Activated naive CD4-positive, alpha-beta T cell treated with anti-CD3 and anti-CD28 coated beads, Interleukin-2, amount 50 U/mL, for 16 hours (primary cell): ENCODE data around the gene JARID2.

ENCODE experiments used
- DNase-seq: peaks from one replicate; pipeline ENCODE4 v3.0.0-alpha.2; 2020

Gene JARID2

DNA sequence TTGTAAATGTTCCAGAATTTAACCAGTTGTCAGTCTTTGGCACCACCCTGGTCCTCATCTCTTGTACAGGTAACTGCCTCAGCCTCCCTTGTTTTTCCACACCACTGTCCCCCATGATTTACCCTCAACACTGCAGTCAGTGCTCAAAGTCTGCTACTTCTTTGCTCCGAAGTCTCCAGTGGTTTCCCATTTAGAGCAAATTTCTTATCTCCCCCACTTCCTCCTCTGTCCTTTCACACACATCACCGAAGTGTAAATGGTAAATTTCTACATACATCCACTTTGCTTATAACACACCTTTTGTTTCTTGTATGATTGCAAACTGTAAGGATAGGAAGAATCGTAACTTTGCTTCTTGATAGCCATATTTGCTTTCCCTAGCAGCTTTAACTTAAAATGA lies 115.3 kb downstream of the JARID2 start:
- no peak for DNase-seq

DNA sequence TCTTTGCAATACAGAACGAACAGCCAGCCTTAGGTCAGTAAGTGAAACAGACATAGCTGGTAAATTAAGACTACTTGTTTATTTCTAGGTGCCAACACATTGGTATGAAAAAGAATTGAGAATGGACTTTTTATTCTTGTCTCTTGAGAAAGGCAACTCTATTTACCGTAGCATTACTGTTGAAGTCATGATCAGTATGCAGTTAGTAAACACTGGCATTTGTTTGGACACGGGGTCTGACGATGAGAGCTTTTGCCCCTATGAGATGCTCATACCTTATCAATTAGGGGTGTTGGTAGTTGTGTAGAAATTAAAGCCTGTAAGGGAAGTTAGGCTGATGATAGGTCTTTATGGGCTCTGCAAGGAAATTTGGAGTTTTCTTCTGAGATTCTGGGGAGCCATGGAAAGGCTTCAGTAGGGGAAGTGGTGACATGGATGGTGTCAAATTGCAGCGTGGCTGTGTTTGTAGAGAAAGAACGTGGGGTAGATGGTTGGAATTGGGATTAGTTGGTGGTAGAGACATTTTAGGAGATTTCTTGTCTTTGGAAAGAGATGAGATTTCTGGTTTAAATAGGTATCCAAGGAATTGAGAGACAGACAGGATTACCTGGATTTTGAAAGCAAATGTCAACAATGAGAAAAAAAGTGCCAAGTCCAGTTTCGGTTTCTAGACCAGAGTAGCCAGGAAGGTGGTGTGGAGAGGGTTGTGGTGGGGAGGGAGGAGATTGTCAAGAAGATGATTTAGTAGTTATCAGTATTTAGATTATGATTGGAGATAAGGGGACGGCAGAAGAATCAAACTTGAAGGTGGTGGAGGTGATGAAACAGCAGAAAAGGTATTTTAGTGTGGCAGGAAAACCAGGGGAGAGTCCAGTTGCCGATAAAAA lies 116.6 kb downstream of the JARID2 start:
- no peak for DNase-seq

DNA sequence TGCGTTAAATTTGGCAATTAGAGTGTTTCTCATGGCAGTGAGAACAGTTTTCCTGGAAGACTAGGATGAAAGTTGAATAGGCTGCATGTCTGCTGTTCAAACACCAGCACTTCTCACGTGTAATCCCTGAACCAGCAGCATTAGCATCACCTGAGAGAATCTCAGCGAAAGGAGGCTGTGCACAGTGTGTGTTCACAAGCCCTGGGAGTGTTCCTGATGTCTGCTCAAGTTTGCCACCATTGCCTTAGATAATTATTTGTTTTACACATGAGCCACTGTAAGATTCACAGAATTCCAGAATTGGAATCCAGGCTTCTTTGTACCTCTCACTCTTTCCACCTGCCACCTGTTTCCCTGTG lies 117.3 kb downstream of the JARID2 start:
- no peak for DNase-seq

DNA sequence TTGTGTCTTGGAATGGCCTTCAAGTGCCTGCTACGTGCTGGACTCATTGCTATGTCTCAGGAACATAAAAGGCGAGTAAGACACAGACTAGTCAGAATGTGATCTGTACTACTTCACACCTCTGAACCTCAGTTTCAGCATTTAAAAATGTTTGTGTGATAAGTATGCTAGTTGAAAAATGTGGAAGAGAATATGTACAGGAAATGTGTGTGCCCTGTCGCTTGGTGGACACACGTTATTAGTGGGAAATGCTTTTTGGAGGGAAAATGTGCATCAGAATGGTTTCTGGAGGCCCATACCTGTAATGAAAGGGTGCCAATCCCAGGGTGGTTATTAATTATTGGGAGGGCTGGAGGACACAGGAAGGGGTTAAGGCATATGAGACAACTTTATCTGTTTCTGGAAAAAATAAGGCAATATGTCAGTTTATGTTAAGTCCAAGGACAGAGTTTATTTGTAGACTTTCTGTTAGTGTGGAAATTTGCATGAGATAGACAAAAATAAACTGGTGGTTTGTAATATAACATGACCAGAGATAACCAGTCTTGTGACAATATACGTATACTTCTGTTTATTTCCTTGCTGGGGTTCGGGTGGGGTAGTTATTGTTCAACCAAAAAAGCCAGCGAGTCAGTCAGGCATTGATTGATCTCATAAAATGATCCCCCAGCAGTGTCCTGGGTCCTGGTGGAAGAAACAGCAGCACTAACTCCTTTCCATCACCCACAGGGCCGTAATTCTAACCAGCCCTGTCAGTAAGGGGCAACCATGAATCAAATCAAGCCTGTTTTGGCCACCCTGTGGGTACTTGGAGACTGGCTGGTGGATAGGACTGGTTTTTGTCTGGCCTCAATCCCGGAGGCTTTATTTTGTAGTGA lies 117.9 kb downstream of the JARID2 start:
- no peak for DNase-seq

DNA sequence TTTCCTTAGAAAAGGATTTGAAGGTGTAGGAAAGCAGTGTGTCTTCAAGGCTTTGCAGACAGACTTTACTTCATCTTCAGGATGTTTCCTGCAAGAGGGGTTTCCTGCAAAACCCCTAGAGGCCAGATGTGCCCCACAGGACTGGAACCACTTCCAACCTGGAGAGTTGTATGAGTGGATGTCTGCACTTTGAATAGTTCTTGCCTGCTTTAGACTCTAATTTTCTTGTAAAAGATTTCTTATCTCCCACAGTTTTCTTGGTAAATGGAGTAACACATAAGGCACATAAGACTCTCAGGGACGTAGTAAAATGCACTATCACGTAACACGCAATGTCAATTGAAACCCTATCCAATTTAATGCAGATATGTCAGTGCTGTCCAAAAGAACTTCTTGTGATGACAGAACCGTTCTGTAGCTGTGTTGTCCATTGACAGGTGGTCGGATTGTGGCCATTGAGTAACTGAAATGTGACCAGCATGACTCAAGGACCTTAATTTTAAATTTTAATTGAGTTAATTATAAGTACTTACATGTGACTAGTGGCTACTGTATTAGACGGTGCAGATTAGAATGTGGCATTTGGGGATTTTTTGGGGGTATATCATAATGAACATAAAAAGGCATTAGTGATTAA lies 118.7 kb downstream of the JARID2 start:
- no peak for DNase-seq

DNA sequence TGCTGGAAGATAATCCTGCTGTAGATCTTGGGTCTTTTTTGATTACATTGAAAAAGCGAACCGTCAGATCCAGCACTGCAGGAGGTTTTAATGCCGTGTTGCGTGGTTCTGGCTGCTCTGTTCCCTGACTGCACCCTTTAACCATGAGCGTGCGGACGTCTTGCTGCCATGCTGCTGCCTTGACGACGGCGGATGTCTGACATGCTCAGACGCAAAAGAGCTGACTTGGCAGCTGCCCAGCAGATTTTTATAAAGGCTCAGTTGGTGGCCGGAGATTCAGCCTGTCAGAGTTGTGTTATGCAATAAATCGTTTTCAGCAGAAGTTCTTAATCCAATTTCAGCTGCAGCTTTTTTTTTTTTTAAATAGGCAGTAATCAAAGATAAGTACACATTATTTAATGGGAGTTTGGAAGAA lies 119.4 kb downstream of the JARID2 start:
- peak; percentile 40 for DNase-seq

DNA sequence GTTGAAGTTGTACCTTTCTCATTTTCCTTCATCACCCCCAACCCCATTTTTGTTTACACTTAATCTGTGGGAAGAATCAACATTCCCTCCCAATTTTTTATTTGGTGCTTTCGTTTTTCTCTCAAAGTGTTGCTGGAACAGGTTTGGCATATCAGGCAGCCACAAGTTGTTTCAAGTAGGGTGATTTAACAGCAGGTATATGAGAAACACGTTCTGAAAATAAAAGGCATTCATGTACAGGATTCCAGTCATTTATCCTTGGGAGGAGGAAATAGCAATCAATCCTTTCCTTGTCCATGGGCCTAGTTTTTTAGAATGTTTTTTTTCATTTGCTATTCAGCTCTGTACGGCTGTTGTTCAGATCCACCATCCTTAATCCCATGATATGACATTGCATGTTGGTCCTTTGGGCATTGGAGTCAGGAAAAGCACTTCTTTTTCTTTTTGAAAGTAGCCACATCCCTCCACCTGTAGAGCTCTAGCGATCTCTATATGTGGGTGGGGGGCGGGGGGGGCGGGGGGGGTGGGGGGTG lies 120.2 kb downstream of the JARID2 start:
- no peak for DNase-seq

DNA sequence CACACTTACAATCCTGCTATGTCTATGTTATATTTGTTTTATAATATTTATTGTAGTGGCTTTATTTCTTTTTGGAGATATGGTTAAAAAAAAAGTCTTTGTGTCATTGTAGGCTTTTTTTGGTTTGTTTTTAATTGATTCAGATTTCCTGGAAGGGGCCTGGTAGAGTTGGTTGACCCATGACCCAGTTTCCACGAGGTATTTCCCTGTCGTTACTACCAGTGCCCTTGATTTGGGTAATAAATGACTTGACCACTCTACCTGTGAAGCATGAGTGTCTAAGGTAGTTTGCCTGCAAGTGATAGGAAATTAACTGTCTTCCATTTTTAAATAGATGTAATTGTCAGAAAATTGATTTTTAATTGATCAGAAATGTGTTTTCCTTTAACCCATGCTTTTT lies 121.0 kb downstream of the JARID2 start:
- no peak for DNase-seq

DNA sequence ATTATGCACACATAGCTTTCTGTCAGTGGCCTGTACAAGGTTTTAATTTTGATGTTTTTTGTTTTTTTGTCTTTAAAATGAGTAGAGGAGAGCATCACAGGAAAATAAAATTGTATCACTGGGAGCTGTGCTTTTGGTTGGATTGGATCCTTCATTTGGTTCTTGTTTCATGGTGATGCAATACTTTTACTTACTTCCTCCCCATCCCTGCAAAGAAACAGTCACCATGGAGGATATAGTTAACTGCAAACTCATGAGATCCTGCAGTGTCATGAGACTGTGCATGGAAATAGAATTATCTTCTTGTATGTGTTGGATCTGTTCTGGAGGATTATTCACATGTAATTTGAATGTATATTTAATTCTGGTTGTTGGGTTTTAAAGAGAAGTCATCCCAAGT lies 122.3 kb downstream of the JARID2 start:
- DNase-seq = no peak

DNA sequence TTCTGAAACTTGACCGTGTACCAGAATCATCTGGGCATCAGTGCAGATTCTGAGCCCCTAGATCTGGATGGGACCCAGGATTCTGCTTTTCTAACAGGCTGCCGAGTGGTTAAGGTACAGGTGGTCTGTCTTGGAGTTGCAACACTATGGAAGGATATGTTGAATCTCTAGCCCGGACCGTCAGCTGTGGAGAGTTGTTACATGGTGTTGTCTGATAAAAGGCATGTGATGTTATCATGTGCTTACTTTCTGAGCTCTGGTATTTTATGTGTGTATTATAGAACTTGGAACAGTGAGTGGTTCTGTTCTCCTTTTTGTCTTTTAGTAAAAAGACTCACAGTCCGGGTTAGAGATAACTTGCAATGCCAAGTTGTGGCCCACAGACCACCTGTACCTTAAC lies 123.0 kb downstream of the JARID2 start:
- no peak for DNase-seq

DNA sequence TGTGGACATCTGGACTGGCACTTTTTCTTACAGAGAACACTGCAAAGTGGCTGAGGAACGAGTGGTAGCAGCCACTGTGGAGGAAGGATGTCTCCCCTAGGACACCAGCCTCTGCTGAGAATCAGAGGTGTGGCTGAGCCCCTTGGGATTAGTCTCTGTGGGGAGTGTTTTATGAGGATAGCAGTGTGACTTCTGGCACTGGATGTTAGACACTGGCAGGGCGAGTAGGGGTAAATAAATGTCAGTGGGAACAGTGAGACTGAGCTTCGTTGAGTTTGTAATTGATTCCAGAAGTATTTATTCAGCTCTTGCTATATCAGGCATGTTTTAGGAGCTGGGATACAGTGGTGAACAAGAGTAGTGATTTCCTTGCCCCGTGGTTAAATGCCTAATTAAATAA lies 124.0 kb downstream of the JARID2 start:
- no peak for DNase-seq

DNA sequence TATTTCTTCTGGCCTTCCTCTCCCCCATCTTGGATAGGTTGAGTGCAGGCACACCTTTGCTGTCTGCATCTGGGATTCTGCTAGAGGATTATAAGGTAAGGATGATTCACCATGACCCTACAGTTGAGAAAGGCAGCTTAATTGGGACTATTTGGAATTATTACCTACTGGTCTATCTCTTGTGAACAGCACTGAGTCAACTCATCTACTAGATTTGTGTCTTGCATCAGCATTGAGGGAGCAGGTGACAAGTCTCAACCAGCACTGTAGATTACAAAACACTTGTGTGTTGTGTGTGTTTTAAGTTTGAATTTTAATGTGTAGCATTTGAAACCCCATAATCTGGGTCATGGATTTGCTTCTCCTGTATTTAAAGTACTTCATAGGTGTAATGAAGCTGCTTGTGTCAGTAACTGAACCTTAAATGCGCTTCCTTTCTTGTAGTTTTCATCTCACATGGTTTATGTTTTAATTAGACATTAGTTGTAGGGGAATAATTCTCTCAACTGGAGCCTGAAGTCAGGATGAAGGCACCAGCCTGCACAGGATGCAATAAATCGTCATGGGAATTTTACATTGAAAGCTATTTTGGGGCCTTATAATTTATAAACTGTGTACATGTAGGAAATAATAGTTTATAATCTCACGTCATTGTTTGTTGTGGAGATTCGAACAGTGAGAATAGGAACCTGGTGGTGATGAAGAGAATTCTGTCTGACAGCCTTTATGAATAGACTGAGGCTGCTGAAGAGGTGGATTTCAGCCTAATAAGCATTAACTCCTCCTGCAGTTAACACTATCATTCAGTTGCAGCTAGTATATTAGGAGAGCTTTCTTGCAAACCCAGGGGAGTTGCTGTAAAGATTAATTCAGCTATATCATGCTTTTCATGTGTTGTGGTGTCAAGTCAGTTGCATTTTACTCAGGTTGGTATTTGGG lies 125.1 kb downstream of the JARID2 start:
- no peak for DNase-seq

DNA sequence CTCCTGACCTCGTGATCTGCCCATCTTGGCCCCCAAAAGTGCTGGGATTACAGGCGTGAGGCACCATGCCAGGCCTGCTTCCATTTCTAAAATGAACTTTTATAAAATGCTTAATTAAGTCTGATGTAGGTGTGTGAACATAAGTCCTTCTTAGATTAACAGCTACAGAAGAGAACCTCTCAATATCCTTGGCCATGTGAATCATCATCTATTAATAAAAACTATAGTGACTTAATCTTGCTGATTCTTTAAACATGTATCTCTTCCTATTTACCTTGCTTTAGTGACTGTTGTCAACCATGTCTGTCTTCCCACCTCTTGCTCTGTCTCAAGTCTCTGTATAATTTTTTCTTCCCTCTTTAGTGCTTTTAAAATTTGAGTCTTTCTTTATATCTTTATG lies 127.1 kb downstream of the JARID2 start:
- no peak for DNase-seq

DNA sequence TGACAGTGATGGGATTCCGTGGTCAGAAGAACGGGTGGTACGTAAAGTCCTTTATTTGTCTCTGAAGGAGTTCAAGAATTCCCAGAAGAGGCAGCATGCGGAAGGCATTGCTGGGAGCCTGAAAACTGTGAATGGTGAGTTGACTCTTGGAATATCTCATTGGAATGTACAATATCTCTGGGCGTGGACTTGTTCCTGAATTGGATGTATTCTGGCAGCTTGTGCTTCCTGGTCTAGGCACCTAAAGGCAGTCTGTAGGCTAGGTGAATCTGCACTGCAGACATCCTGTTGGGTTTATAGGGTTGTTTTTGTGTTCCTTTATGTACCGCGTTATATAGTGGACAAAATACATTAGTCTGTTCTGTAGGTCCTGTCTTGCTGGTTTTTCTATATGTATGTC lies 128.2 kb downstream of the JARID2 start:
- DNase-seq = no peak

DNA sequence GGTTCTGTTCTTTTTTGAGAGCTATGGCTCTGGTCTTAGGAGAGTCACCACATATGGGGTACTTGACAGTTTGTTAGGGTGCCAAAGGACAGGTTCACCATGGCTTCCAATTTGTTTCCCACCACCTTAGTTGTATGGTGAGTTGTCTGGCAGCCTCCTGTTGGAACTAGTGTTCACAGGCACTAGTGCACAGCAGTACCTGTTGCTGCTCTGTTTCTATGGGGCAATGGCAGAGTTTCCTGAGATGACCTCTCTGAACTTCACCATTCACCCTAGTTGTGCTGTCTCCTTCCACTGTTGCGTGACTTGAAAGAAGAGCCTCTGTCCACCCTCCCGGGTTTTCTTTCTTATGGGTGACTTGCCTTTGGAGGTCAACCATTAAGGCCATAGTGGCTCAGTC lies 129.1 kb downstream of the JARID2 start:
- DNase-seq = no peak

DNA sequence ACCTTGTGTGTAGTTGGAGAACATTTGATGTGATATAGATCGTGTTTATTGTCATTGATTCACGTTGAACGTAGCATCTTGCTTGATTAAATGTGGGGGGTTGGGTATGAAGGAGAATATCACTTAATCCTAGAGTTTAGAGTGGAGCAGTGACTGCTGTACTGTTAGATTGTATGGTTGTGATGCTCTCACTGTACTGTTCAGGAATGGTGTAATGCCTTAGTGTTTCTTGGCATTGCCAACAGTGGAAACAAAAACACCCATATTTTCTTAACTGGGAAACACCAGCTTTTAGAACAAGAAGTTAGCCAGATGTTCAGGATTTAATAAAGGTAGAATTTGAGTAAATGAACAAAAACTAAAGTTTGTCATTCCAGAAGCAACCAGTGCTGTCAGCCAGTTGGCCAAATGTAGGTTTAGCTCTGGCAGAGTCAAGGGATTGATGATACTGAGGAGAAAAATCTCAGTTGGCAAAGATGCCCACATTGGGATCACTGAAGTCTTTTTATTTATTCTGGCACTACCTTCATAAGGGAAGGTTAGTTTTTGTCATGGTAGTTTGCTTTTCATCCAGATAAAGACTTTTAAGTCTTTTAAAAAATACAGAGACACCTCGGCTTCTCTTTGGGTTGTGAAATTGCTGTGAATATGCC lies 129.9 kb downstream of the JARID2 start:
- DNase-seq = no peak

DNA sequence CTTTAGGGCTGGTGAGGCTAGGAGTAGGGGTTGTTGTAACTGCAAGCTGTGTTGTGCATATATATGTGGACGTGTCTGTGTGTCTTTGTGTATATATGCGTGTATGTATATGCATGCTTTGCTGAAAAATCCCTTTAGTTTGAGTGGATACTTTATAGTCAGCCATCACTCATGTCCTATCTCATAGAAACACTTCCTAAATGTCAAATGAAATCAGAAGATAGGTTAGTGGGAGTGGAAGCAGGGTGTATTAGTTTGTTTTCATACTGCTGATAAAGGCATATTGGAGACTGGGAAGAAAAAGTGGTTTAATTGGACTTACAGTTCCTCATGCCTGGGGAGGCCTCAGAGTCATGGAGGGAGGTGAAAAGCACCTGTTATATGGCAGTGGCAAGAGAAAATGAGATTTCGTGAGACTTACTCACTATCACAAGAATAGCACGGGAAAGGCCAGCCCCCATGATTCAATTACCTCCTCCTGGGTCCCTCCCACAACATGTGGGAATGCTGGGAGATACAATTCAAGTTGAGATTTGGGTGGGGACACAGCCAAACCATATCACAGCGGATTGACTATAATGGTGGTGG lies 131.1 kb downstream of the JARID2 start:
- DNase-seq = no peak

DNA sequence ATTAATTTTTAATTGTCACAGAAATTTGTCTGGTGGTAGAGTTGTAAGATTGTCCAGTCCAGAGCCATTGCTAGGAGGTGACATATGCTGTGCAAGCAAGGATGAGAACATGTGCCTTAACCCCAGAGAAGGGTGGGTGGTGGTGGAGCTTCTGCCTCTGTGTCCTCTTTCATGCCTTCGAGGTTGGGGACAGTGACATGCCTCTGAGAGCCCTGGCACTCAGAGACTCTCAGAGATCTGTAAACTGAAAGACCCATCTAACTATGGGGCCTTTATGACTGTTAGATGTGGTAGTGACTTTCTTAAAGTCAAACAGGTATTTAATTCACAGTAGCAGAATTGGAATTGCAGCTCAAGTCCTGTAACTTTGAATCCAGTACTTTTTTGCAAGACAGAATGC lies 132.4 kb downstream of the JARID2 start:
- DNase-seq = no peak

DNA sequence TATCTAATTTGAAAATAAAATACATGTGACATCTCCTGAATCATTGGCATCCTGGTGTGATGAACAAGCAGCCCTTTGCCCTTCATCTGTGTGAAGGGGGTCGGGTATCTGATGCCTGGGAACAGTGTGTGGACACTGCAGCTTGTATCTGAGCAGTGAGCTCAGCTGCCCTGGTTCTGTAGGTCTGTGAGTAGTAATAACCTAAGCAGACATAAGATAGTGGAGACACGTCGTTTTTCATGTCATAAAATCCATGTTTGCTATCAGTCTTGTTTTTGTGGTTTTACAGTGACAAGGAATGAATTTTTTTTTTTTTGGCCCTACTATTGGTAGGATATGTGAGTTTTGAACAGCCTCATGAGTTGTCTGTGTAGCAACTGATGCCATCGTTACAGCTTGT lies 133.0 kb downstream of the JARID2 start:
- no peak for DNase-seq

DNA sequence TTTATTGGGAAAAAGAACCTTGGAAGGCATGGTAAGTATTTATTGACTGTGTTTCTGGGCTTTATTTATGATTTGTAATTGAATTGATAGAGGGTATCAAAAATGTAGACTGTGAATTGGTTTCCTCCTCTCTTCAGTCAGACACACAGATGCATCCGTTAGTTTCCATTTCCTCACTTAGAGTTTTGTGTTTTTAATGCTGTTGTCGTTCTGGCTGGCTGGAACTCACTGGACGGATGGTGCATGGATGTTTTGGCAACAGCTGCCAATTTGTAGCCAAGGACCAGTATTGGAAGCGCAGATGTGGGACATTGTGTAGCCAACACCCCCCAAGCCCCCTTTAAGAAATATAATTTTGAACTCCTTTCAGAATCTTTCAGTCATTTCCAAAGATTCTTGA lies 134.5 kb downstream of the JARID2 start:
- DNase-seq = no peak

DNA sequence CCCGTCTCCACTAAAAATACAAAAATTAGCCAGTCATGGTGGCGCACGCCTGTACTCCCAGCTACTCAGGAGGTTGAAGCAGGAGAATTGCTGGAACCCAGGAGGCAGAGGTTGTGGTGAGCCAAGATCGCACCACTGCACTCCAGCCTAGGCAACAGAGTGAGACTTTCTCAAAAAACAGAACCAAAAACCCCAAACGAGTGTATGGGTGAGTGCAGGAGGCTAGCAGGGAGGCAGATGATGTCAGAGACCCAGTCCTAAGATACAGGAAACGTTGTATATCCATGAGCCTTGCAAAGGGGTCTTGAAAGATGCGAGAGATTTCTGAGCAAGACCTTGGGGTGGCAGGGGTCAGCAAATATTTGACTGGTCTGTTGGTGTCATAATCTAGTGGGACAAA lies 136.2 kb downstream of the JARID2 start:
- no peak for DNase-seq
